CD4-positive, alpha-beta T cell treated with Interleukin-2 at 100 ng/mL for 4 hours (primary cell): Measurements from ENCODE around the gene ANKFN1.

Experiments used
- DNase-seq: peaks from one replicate; pipeline ENCODE4 v3.0.0-alpha.2; 2020; ENCODE audit warnings: low spot score

Gene ANKFN1

GRCh38 chr17:56445692-56446411 lies 292.6 kb downstream of the ANKFN1 start:
- no peak for DNase-seq

GRCh38 chr17:56447171-56447570 lies 293.9 kb downstream of the ANKFN1 start:
- DNase-seq: no peak

- DNase-seq: no peak
Measured at GRCh38 chr17:56448371-56448770, 295.1 kb downstream of the ANKFN1 start.

GRCh38 chr17:56449176-56449575 lies 295.9 kb downstream of the ANKFN1 start:
- DNase-seq: no peak

GRCh38 chr17:56451629-56452028 lies 298.4 kb downstream of the ANKFN1 start:
- DNase-seq: no peak

GRCh38 chr17:56452461-56452860 lies 299.2 kb downstream of the ANKFN1 start:
- no peak for DNase-seq

- DNase-seq: no peak
Measured at GRCh38 chr17:56457501-56457900, 304.2 kb downstream of the ANKFN1 start.

GRCh38 chr17:56465886-56466285 lies 312.6 kb downstream of the ANKFN1 start:
- no peak for DNase-seq

GRCh38 chr17:56468840-56469239 lies 315.6 kb downstream of the ANKFN1 start:
- no peak for DNase-seq

- DNase-seq: no peak
Measured at GRCh38 chr17:56471696-56472095, 318.4 kb downstream of the ANKFN1 start.

- no peak for DNase-seq
Measured at GRCh38 chr17:56475116-56475515, 321.8 kb downstream of the ANKFN1 start.

GRCh38 chr17:56478836-56479447 lies 325.7 kb downstream of the ANKFN1 start:
- no peak for DNase-seq

- DNase-seq: no peak
Measured at GRCh38 chr17:56480501-56480900, 327.2 kb downstream of the ANKFN1 start.

- DNase-seq: no peak
Measured at GRCh38 chr17:56481659-56482058, 328.4 kb downstream of the ANKFN1 start.

GRCh38 chr17:56482229-56482628 lies 329.0 kb downstream of the ANKFN1 start:
- DNase-seq: no peak

- DNase-seq: no peak
Measured at GRCh38 chr17:56486732-56487131, 333.5 kb downstream of the ANKFN1 start.

- no peak for DNase-seq
Measured at GRCh38 chr17:56488800-56489199, 335.5 kb downstream of the ANKFN1 start.

GRCh38 chr17:56489980-56490379 lies 336.7 kb downstream of the ANKFN1 start:
- DNase-seq: no peak

- DNase-seq: no peak
Measured at GRCh38 chr17:56495556-56495955, 342.3 kb downstream of the ANKFN1 start.

GRCh38 chr17:56497132-56497531 lies 343.9 kb downstream of the ANKFN1 start:
- DNase-seq: no peak

- DNase-seq: no peak
Measured at GRCh38 chr17:56499799-56500388, 346.6 kb downstream of the ANKFN1 start.

GRCh38 chr17:56502120-56502654 lies 348.9 kb downstream of the ANKFN1 start:
- no peak for DNase-seq

GRCh38 chr17:56505154-56505756 lies 352.0 kb downstream of the ANKFN1 start:
- DNase-seq: no peak
